HL-60/S4 treated with phorbol 12-myristate 13-acetate at 8.2 ng/mL for 4 days and 3 days (cell line): ENCODE data around the gene AP4M1.

Source experiments
- in situ Hi-C: fragments of 300-500 bp; cut with MboI; formaldehyde crosslinking; loops from 2 replicates; pipeline ENCODE4 v1.15.0; 2022; ENCODE audit warnings: low sequenced_read_pairs

Gene AP4M1

GRCh38 chr7:100101016-100101862 is at the start of gene AP4M1, which contains the start of gene MCM7:
TSS of gene AP4M1 (plus strand) at chr7:100101643. CDS start at chr7:100101715, 72 bp downstream.
TSS of gene MCM7 (minus strand) at chr7:100101397. CDS start at chr7:100101294, 103 bp downstream.
- in situ Hi-C loops: no loop called here

GRCh38 chr7:100053215-100053614 is 48.2 kb upstream of the AP4M1 start:
- in situ Hi-C loops: no loop called here

- in situ Hi-C loops: no loop called here
These were observed 44.4 kb upstream of the AP4M1 start for GRCh38 chr7:100057006-100057405.

GRCh38 chr7:100059251-100059739 is 42.1 kb upstream of the AP4M1 start:
- in situ Hi-C loops: no loop called here

- in situ Hi-C loops: no loop called here
These were observed 39.8 kb upstream of the AP4M1 start for GRCh38 chr7:100061518-100062193.

GRCh38 chr7:100063376-100063775 is 38.1 kb upstream of the AP4M1 start:
- in situ Hi-C loops: no loop called here

- in situ Hi-C loops: no loop called here
These were observed 37.3 kb upstream of the AP4M1 start for GRCh38 chr7:100064162-100064561.

- in situ Hi-C loops: no loop called here
These were observed 35.8 kb upstream of the AP4M1 start for GRCh38 chr7:100065452-100066186.

- in situ Hi-C loops: no loop called here
These were observed 34.5 kb upstream of the AP4M1 start for GRCh38 chr7:100066953-100067352.

- in situ Hi-C loops: no loop called here
These were observed 31.5 kb upstream of the AP4M1 start for GRCh38 chr7:100069991-100070390.

GRCh38 chr7:100071018-100071723 is 30.3 kb upstream of the AP4M1 start:
- in situ Hi-C loops: no loop called here

- in situ Hi-C loops: no loop called here
These were observed 29.0 kb upstream of the AP4M1 start for GRCh38 chr7:100072462-100072861.

GRCh38 chr7:100074841-100075240 is 26.6 kb upstream of the AP4M1 start:
- in situ Hi-C loops: no loop called here

- in situ Hi-C loops: no loop called here
These were observed 26.0 kb upstream of the AP4M1 start for GRCh38 chr7:100075418-100075817.

GRCh38 chr7:100077205-100077604 is 24.2 kb upstream of the AP4M1 start:
- in situ Hi-C loops: no loop called here

- in situ Hi-C loops: no loop called here
These were observed 22.4 kb upstream of the AP4M1 start for GRCh38 chr7:100079024-100079560.

- in situ Hi-C loops: no loop called here
These were observed 20.4 kb upstream of the AP4M1 start for GRCh38 chr7:100080907-100081534.

- in situ Hi-C loops: no loop called here
These were observed 19.8 kb upstream of the AP4M1 start, which contains the start of gene ZNF3 for GRCh38 chr7:100081535-100082102. TSS of gene ZNF3 (minus strand) at chr7:100081723. CDS start at chr7:100077357, 4,366 bp downstream.

- in situ Hi-C loops: no loop called here
These were observed 18.5 kb upstream of the AP4M1 start for GRCh38 chr7:100082978-100083377.
